H1 (cell line): ENCODE data around the gene IGFBP1. TPM values are rescaled to one million over a fixed set of nuclear protein-coding genes. Genes with fewer than 3 reads are reported as not detected.
"Not testable (repeated sequence)": the region's sequence is repeated elsewhere in the genome, so short reads cannot be mapped to it uniquely, and the experiment has no call there.

ENCODE experiments used
- CTCF ChIA-PET: fragments of 300-600 bp; sonication (Branson Sonifier 250); formaldehyde crosslinking; loops from one replicate; lab custom pipeline; 2021; ENCODE audit not compliant: partially characterized antibody; lab: Charles Lee
- POLR2A ChIA-PET: fragments of 300-600 bp; sonication (Branson Sonifier 250); formaldehyde crosslinking; loops from one replicate; lab custom pipeline; 2021; ENCODE audit warnings: inconsistent platforms; ENCODE audit not compliant: partially characterized antibody; lab: Charles Lee
- DNase-seq, 2 experiments: peaks; one replicate each; pipeline versions ENCODE4 v3.0.0 to v3.0.0-alpha.2; 2010 to 2022; ENCODE audit warnings: low spot score in 2 of 2, low read depth in 1 of 2, mixed read lengths in 1 of 2
- FAIRE-seq: peaks from 2 replicates; lab custom pipeline; 2011; peaks lifted over from hg19 to GRCh38; lab: Jason Lieb, UNC
- H2AFZ ChIP-seq: 2 replicates; pipeline ENCODE4 v1.8.1; 2012; ENCODE audit warnings: low read length, inconsistent platforms
- H2AK5ac ChIP-seq: 2 replicates; pipeline ENCODE4 v1.6.1; 2013; ENCODE audit warnings: low read depth, low read length
- H2BK120ac ChIP-seq: replicated peaks from 2 replicates; pipeline ENCODE3; 2013; ENCODE audit warnings: low read depth, low read length, inconsistent platforms
- H2BK12ac ChIP-seq: 2 replicates; pipeline ENCODE4 v1.6.1; 2013; ENCODE audit warnings: low read depth, low read length
- H2BK15ac ChIP-seq: 2 replicates; pipeline ENCODE4 v1.6.1; 2013; ENCODE audit warnings: low read length
- H2BK20ac ChIP-seq: 2 replicates; pipeline ENCODE4 v1.6.1; 2013; ENCODE audit warnings: low read length
- H2BK5ac ChIP-seq: 2 replicates; pipeline ENCODE4 v1.6.1; 2013; ENCODE audit warnings: low read depth, low read length
- H3K14ac ChIP-seq: 2 replicates; pipeline ENCODE4 v1.6.1; 2013; ENCODE audit warnings: inconsistent platforms; ENCODE audit not compliant: insufficient read length
- H3K18ac ChIP-seq: 2 replicates; pipeline ENCODE4 v1.6.1; 2013; ENCODE audit warnings: low read length; ENCODE audit errors: extremely low read depth
- H3K23ac ChIP-seq: 2 replicates; pipeline ENCODE4 v1.6.1; 2013; ENCODE audit warnings: inconsistent platforms; ENCODE audit not compliant: insufficient read length
- H3K23me2 ChIP-seq: 2 replicates; pipeline ENCODE4 v1.6.1; 2013; ENCODE audit warnings: low read depth, low read length
- H3K27ac ChIP-seq: 2 replicates; pipeline ENCODE4 v1.6.1; 2011; ENCODE audit warnings: low read depth, low read length, inconsistent platforms
- H3K27me3 ChIP-seq, 4 experiments: replicated peaks in 1 of 4; 1 replicate in 1 of 4; 2 replicates in 3 of 4; pipeline versions ENCODE4 v1.6.1 to v1.8.1; 2011 to 2013; ENCODE audit warnings: low read length in 3 of 4, mild to moderate bottlenecking in 3 of 4, inconsistent platforms in 2 of 4, mixed read lengths in 2 of 4, moderate library complexity in 1 of 4; ENCODE audit not compliant: control insufficient read depth in 3 of 4, insufficient read depth in 3 of 4; ENCODE audit errors: extremely low read depth in 1 of 4
- H3K36me3 ChIP-seq, 4 experiments: 2 replicates each; pipeline versions ENCODE4 v1.6.1 to v1.8.1; 2011 to 2013; ENCODE audit warnings: mild to moderate bottlenecking in 4 of 4, low read length in 3 of 4, moderate library complexity in 2 of 4, control low read depth in 1 of 4, inconsistent platforms in 1 of 4; ENCODE audit not compliant: insufficient read depth in 4 of 4, control insufficient read depth in 2 of 4
- H3K4ac ChIP-seq: replicated peaks from 2 replicates; pipeline ENCODE3; 2013; ENCODE audit warnings: low read length, low read depth, mixed read lengths, inconsistent platforms; ENCODE audit not compliant: insufficient read length
- H3K4me1 ChIP-seq, 4 experiments: replicated peaks in 1 of 4; 1 replicate in 1 of 4; 2 replicates in 3 of 4; pipeline versions ENCODE4 v1.6.1 to v1.8.1; 2011 to 2013; ENCODE audit warnings: low read length in 3 of 4, inconsistent platforms in 2 of 4, mixed read lengths in 1 of 4; ENCODE audit not compliant: insufficient read depth in 4 of 4, control insufficient read depth in 3 of 4
- H3K4me2 ChIP-seq, 2 experiments: 2 replicates each; pipeline versions ENCODE4 v1.6.1 to v1.8.1; 2011 to 2013; ENCODE audit warnings: low read depth in 2 of 2, low read length in 2 of 2, control low read depth in 1 of 2, inconsistent platforms in 1 of 2, mild to moderate bottlenecking in 1 of 2; ENCODE audit not compliant: insufficient read depth in 1 of 2
- H3K4me3 ChIP-seq, 4 experiments: fragments of 200-600, 300-600 bp in 1 of 4; sonication (generic), shearing (Covaris generic), sonication (Bioruptor Twin) in 1 of 4; 2 replicates each; pipeline versions ENCODE4 v1.5.1 to v1.8.1; 2011 to 2016; ENCODE audit warnings: low read length in 4 of 4, low read depth in 3 of 4, control low read depth in 2 of 4, inconsistent platforms in 2 of 4, mild to moderate bottlenecking in 2 of 4, mixed read lengths in 1 of 4, moderate library complexity in 1 of 4; ENCODE audit not compliant: insufficient read depth in 2 of 4; ENCODE audit errors: extremely low read depth in 1 of 4
- H3K56ac ChIP-seq: replicated peaks from 2 replicates; pipeline ENCODE3; 2013; ENCODE audit warnings: low read depth, mild to moderate bottlenecking, mixed read lengths, low read length, inconsistent platforms; ENCODE audit not compliant: insufficient read length
- H3K79me1 ChIP-seq: 2 replicates; pipeline ENCODE4 v1.6.1; 2013; ENCODE audit warnings: low read depth, low read length, control low read depth
- H3K79me2 ChIP-seq, 2 experiments: 2 replicates each; pipeline versions ENCODE4 v1.6.1 to v1.8.1; 2012 to 2013; ENCODE audit warnings: low read length in 2 of 2, mild to moderate bottlenecking in 2 of 2, inconsistent platforms in 1 of 2; ENCODE audit not compliant: insufficient read depth in 2 of 2, control insufficient read depth in 1 of 2
- H3K9ac ChIP-seq, 4 experiments: replicated peaks in 1 of 4; 1 replicate in 1 of 4; 2 replicates in 3 of 4; pipeline versions ENCODE4 v1.6.1 to v1.8.1; 2011 to 2013; ENCODE audit warnings: low read depth in 3 of 4, low read length in 3 of 4, control low read depth in 2 of 4, mild to moderate bottlenecking in 2 of 4, moderate library complexity in 2 of 4, inconsistent platforms in 1 of 4; ENCODE audit errors: extremely low read depth in 1 of 4
- H3K9me3 ChIP-seq, 2 experiments: 2 replicates each; pipeline versions ENCODE4 v1.6.1 to v1.8.1; 2012 to 2013; ENCODE audit warnings: mild to moderate bottlenecking in 2 of 2, moderate library complexity in 2 of 2, control low read depth in 1 of 2, inconsistent platforms in 1 of 2, low read depth in 1 of 2, low read length in 1 of 2, mixed read lengths in 1 of 2; ENCODE audit not compliant: insufficient read depth in 2 of 2
- H4K20me1 ChIP-seq, 2 experiments: replicated peaks in 1 of 2; 2 replicates each; pipeline versions ENCODE3 to v1.8.1; 2011 to 2013; ENCODE audit warnings: inconsistent platforms in 2 of 2, low read length in 2 of 2, mild to moderate bottlenecking in 1 of 2; ENCODE audit not compliant: insufficient read depth in 2 of 2, control insufficient read depth in 1 of 2
- H4K5ac ChIP-seq: 2 replicates; pipeline ENCODE4 v1.6.1; 2013; ENCODE audit warnings: low read length, low read depth, mixed read lengths, inconsistent platforms; ENCODE audit not compliant: insufficient read length
- H4K8ac ChIP-seq: 2 replicates; pipeline ENCODE4 v1.8.0; 2013; ENCODE audit warnings: mild to moderate bottlenecking, moderate library complexity, low read length, inconsistent platforms; ENCODE audit not compliant: insufficient read depth; ENCODE audit errors: extremely low read depth
- H4K91ac ChIP-seq: replicated peaks from 2 replicates; pipeline ENCODE3; 2013; ENCODE audit warnings: low read length, mixed read lengths, inconsistent platforms; ENCODE audit not compliant: insufficient read length
- WGBS, 2 experiments: shearing (Covaris generic) in 1 of 2; methylation state at CpG; one replicate each; pipeline versions ENCODE4 v1.1.6 to v1.1.7; 2013 to 2015; ENCODE audit warnings: low lambda C conversion rate in 2 of 2, mixed read lengths in 2 of 2, inconsistent platforms in 1 of 2, low coverage in 1 of 2, missing lambda C conversion rate in 1 of 2; ENCODE audit not compliant: insufficient replicate concordance in 2 of 2, insufficient coverage in 1 of 2, insufficient read length in 1 of 2; ENCODE audit errors: extremely low coverage in 1 of 2, missing lambda C conversion rate in 1 of 2; 5-methylcytosine and 5-hydroxymethylcytosine counted together
- polyA plus RNA-seq, 7 experiments: library from polyadenylated mRNA; depleted of rRNA in 3 of 7; stranded (reverse) in 5 of 7; unstranded in 2 of 7; fragments of >200 nt in 5 of 7; fragments of 200-250 nt in 2 of 7; gene quantifications; 1 replicate in 5 of 7; 2 replicates in 1 of 7; 4 replicates in 1 of 7; pipeline versions ENCODE4 v1.2.1 to v1.2.3, GENCODE V29; 2011 to 2013; ENCODE audit warnings: missing spikeins in 2 of 7, mixed read lengths in 2 of 7
- total RNA-seq: library from RNA; stranded (reverse); fragmentation: NEBNext Ultra II Directional; extraction: Animal tissue kit (Norgen Biotek cat#: 25700); gene quantifications from 2 replicates; pipeline ENCODE4 v1.2.1, GENCODE V29; 2021

The IGFBP1 gene
- total and polyA plus RNA-seq, 2 of the 8 experiments (the other 6 are each of a cell fraction or from before 2014, with no cell fraction given): not detected

DNA sequence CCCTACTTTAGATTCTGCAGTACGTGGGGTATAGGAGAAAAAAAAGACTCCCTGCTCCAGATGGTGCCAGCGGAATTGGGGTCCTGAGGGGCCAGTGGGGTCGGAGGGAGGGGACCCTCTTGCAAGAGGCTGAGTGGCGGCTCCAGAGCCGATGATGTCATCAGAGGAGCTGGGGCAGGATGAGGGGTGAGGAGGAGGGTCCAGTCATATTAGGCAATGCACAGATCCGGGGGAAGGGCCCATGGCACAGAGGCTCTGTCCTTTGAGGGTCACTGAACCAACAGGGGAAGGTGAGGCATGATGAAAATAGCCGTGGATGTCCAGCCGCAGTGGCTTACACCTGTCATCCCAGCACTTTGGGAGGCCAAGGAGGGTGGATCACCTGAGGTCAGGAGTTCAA lies 34.8 kb upstream of the IGFBP1 start:
- H3K23ac ChIP-seq, H3K4me2 ChIP-seq, H3K79me2 ChIP-seq, H4K8ac ChIP-seq, H3K79me1 ChIP-seq, H2BK5ac ChIP-seq, POLR2A ChIA-PET, H2BK120ac ChIP-seq, H3K18ac ChIP-seq, H3K27ac ChIP-seq, H3K4me1 ChIP-seq, H3K4me3 ChIP-seq, H3K4ac ChIP-seq, H3K23me2 ChIP-seq, H2BK20ac ChIP-seq, H4K91ac ChIP-seq, DNase-seq, H3K9me3 ChIP-seq, H3K14ac ChIP-seq, H2AFZ ChIP-seq, H4K5ac ChIP-seq, FAIRE-seq, H4K20me1 ChIP-seq, H3K56ac ChIP-seq, H3K36me3 ChIP-seq, H2BK15ac ChIP-seq, H3K9ac ChIP-seq, H3K27me3 ChIP-seq, H2BK12ac ChIP-seq, H2AK5ac ChIP-seq: not testable (repeated sequence)
- 93% methylated on average over 7 of the region's 8 CpGs; no CpG with 5 or more reads in 1 of the 2 experiments for WGBS, 2 experiments
- CTCF ChIA-PET: interaction anchor here (0.7 to 1.4 kb wide), 2 partner anchors 10 to 151 kb away, joined by 3 to 5 read pairs; no protein-coding TSS in a partner anchor

DNA sequence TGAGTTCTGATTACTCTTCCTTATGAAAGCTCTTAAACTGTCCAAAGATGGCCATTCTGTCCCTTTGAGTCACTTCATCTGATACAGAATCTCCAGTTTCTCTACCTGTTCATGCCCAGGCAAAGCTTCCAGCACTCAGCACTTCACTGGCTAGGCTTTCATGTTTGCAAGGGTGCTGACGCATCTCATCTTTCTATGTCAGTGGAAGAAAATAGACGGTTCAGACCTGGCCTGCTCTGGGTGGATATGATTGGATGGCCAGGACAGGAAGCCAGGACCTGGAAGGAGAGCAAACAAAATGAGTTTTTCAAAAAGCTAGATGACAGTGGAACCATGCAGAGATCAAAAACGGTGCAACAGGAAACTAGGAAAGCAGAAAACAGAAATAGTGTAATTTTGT lies 32.6 kb upstream of the IGFBP1 start:
- H3K79me1 ChIP-seq, H3K79me2 ChIP-seq, H3K4me3 ChIP-seq, POLR2A ChIA-PET, H4K8ac ChIP-seq, H3K27ac ChIP-seq, H3K18ac ChIP-seq, H2BK5ac ChIP-seq, H3K4me1 ChIP-seq, H2AFZ ChIP-seq, H2BK120ac ChIP-seq, H3K14ac ChIP-seq, H3K9ac ChIP-seq, H3K36me3 ChIP-seq, FAIRE-seq, DNase-seq, H4K20me1 ChIP-seq, H3K27me3 ChIP-seq, H2BK12ac ChIP-seq, H3K9me3 ChIP-seq, H3K56ac ChIP-seq, H3K23me2 ChIP-seq, H2BK15ac ChIP-seq, H4K5ac ChIP-seq, H2AK5ac ChIP-seq, H3K23ac ChIP-seq, H2BK20ac ChIP-seq, H4K91ac ChIP-seq, H3K4me2 ChIP-seq, H3K4ac ChIP-seq: not testable (repeated sequence)
- CTCF ChIA-PET: interaction anchor here (0.8 to 1.3 kb wide), 2 partner anchors 8 to 1269 kb away, joined by 3 to 5 read pairs; no protein-coding TSS in a partner anchor
- 84% methylated on average over 3 of the region's 3 CpGs; no CpG with 5 or more reads in 1 of the 2 experiments for WGBS, 2 experiments
